ENCODE results near the gene AHSA1.

DNA sequence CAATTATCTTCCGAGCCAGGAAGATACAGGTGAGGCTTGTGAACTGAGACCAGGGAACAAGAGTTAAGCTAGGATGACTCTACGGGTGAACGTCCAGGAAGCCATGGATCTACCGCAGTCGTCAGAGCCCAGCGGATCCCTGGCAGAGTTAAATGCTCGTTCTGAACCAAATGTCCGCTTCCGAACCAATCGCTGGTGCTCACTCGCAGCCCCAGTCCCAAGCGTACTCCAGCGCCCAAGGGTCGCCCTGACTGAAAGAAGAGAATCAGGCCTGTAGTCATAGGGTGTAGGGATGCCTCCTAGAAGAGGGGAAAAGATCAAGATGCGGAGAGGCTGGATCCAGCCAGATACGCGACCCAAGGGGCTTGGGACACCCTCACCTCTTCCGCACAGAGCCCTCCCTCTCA lies 775 bp upstream of the AHSA1 start:
- TF ChIP-seq, protein P1, sequence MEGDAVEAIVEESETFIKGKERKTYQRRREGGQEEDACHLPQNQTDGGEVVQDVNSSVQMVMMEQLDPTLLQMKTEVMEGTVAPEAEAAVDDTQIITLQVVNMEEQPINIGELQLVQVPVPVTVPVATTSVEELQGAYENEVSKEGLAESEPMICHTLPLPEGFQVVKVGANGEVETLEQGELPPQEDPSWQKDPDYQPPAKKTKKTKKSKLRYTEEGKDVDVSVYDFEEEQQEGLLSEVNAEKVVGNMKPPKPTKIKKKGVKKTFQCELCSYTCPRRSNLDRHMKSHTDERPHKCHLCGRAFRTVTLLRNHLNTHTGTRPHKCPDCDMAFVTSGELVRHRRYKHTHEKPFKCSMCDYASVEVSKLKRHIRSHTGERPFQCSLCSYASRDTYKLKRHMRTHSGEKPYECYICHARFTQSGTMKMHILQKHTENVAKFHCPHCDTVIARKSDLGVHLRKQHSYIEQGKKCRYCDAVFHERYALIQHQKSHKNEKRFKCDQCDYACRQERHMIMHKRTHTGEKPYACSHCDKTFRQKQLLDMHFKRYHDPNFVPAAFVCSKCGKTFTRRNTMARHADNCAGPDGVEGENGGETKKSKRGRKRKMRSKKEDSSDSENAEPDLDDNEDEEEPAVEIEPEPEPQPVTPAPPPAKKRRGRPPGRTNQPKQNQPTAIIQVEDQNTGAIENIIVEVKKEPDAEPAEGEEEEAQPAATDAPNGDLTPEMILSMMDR (conservative IDR thresholded peaks at IDR 0.05), result no peak
- TF ChIP-seq ZFX (IDR thresholded peaks at IDR 0.05), result no peak

All from C4-2B (cell line).